A549 (cell line): ENCODE data around the gene DNAJC8. TPM values are rescaled to one million over a fixed set of nuclear protein-coding genes. Genes with fewer than 3 reads are reported as not detected.

ENCODE experiments used
- ATAC-seq, 2 experiments: fragments of 200-7000 bp in 1 of 2; fragments of >200 bp in 1 of 2; cut with Nextera tagmentation in 1 of 2; cut with Tn5 transposase in 1 of 2; 3 replicates each; pipeline versions ENCODE4 v1.8.0 to v1.9.1; 2018 to 2020; ENCODE audit warnings: mild to moderate bottlenecking in 1 of 2, moderate library complexity in 1 of 2
- CTCF ChIA-PET: fragments of 300-600 bp; sonication (Branson Sonifier 250); formaldehyde crosslinking; extraction: SDS; loops from one replicate; lab custom pipeline; 2021; ENCODE audit warnings: antibody characterized with exemption, inconsistent platforms; lab: Yijun Ruan, JAX
- POLR2A ChIA-PET: fragments of 350-600 bp; formaldehyde crosslinking; extraction: SDS; loops from one replicate; lab custom pipeline; 2021; ENCODE audit warnings: antibody characterized with exemption, inconsistent platforms; lab: Yijun Ruan, JAX
- DNase-seq, 2 experiments: peaks; one replicate each; pipeline versions ENCODE4 v3.0.0 to v3.0.0-alpha.2; 2011 to 2016; ENCODE audit warnings: low read depth in 1 of 2, low spot score in 1 of 2
- FAIRE-seq: peaks from 2 replicates; lab custom pipeline; 2011; peaks lifted over from hg19 to GRCh38; lab: Jason Lieb, UNC
- H3K27ac ChIP-seq, 2 experiments: fragments of >200 bp; sonication (Bioruptor Twin); formaldehyde crosslinking; 3 replicates each; pipeline ENCODE4 v1.5.1; 2016 to 2017
- H3K4me1 ChIP-seq: fragments of >200 bp; sonication (Bioruptor Twin); formaldehyde crosslinking; 3 replicates; pipeline ENCODE4 v1.6.1; 2016
- H3K4me2 ChIP-seq: fragments of >200 bp; sonication (Bioruptor Twin); formaldehyde crosslinking; 3 replicates; pipeline ENCODE4 v1.6.1; 2016
- H3K4me3 ChIP-seq: fragments of >200 bp; sonication (Bioruptor Twin); formaldehyde crosslinking; 3 replicates; pipeline ENCODE4 v1.5.1; 2016
- H3K9me3 ChIP-seq: fragments of >200 bp; sonication (Bioruptor Twin); formaldehyde crosslinking; 3 replicates; pipeline ENCODE4 v1.6.1; 2016
- CEBPB ChIP-seq, 2 experiments: fragments of >200 bp in 1 of 2; sonication (Bioruptor Twin) in 1 of 2; formaldehyde crosslinking in 1 of 2; IDR thresholded peaks; 2 replicates each; pipeline ENCODE4 v1.6.1; 2012 to 2016
- CHD2 ChIP-seq: fragments of 150-350 bp; IDR thresholded peaks from 2 replicates; pipeline ENCODE4 v1.6.1; 2014; ENCODE audit warnings: low read length; ENCODE audit not compliant: partially characterized antibody
- GATA3 ChIP-seq: IDR thresholded peaks from 2 replicates; pipeline ENCODE4 v1.6.1; 2012; ENCODE audit warnings: borderline replicate concordance
- HDAC2 ChIP-seq: fragments of 200-600 bp; sonication (generic); IDR thresholded peaks from 2 replicates; pipeline ENCODE4 v1.6.1; 2016
- HOXB5 ChIP-seq: fragments of 250-450 bp; sonication (Bioruptor Pico); IDR thresholded peaks from 2 replicates; pipeline ENCODE4 v1.5.0; 2020; ENCODE audit warnings: mild to moderate bottlenecking, moderate library complexity
- JUNB ChIP-seq: fragments of >200 bp; sonication (Bioruptor Twin); formaldehyde crosslinking; IDR thresholded peaks from 2 replicates; pipeline ENCODE4 v1.6.1; 2016
- KDM1A ChIP-seq: fragments of 200-600 bp; sonication (generic); IDR thresholded peaks from 2 replicates; pipeline ENCODE4 v1.6.1; 2016; ENCODE audit warnings: low read depth, mild to moderate bottlenecking
- MAFK ChIP-seq: fragments of 450-650 bp; IDR thresholded peaks from 2 replicates; pipeline ENCODE4 v1.6.1; 2014; ENCODE audit not compliant: partially characterized antibody
- MAX ChIP-seq: IDR thresholded peaks from 2 replicates; pipeline ENCODE4 v1.6.1; 2012
- NR3C1 ChIP-seq: fragments of >200 bp; sonication (Bioruptor Twin); formaldehyde crosslinking; IDR thresholded peaks from 3 replicates; pipeline ENCODE4 v1.6.1; 2017
- POLR2A ChIP-seq: IDR thresholded peaks from 2 replicates; pipeline ENCODE4 v1.6.1; 2012; ENCODE audit warnings: mild to moderate bottlenecking, low read length
- POLR2AphosphoS2 ChIP-seq: conservative IDR thresholded peaks from 2 replicates; pipeline ENCODE4 v1.6.1; 2012; ENCODE audit warnings: low read length, improper control_type of control experiment, inconsistent platforms
- RAD21 ChIP-seq, 2 experiments: fragments of >200 bp in 1 of 2; sonication (Bioruptor Twin) in 1 of 2; formaldehyde crosslinking in 1 of 2; IDR thresholded peaks in 1 of 2; conservative IDR thresholded peaks in 1 of 2; 2 replicates in 1 of 2; 3 replicates in 1 of 2; pipeline ENCODE4 v1.6.1; 2012 to 2018; ENCODE audit warnings: inconsistent platforms in 1 of 2
- TFCP2L1 ChIP-seq: fragments of 250-450 bp; sonication (Bioruptor Pico); IDR thresholded peaks from 2 replicates; pipeline ENCODE4 v1.5.0; 2021; ENCODE audit warnings: mild to moderate bottlenecking
- TP53 ChIP-seq: fragments of 250-450 bp; sonication (Bioruptor Pico); IDR thresholded peaks from 2 replicates; pipeline ENCODE4 v1.5.0; 2021; ENCODE audit warnings: mild to moderate bottlenecking, moderate library complexity
- ZC3H11A ChIP-seq: fragments of 450-650 bp; IDR thresholded peaks from 2 replicates; pipeline ENCODE4 v1.6.1; 2014; ENCODE audit warnings: antibody characterized with exemption, mild to moderate bottlenecking
- ZNF302 ChIP-seq: fragments of 250-450 bp; sonication (Bioruptor Pico); IDR thresholded peaks from 2 replicates; pipeline ENCODE4 v1.9.0; 2021; ENCODE audit warnings: inconsistent platforms, mild to moderate bottlenecking, moderate library complexity
- WGBS: methylation state at CpG from one replicate; pipeline ENCODE4 v1.1.6; 2017; ENCODE audit errors: missing lambda C conversion rate; 5-methylcytosine and 5-hydroxymethylcytosine counted together
- polyA plus RNA-seq, 4 experiments: library from polyadenylated mRNA; depleted of rRNA in 3 of 4; stranded (reverse); fragments of >200 nt; fragmentation: RNase III in 1 of 4; extraction: RNeasy Plus Mini Kit Qiagen cat#74134 plus additional on column Dnase treatment in 1 of 4; gene quantifications; 2 replicates in 3 of 4; 3 replicates in 1 of 4; pipeline ENCODE4 v1.2.3, GENCODE V29; 2011 to 2017

DNAJC8 gene
- polyA plus RNA-seq, 2 of the 4 experiments (the other 2 are of a cell fraction) = 87.3 to 93.7 TPM

DNA sequence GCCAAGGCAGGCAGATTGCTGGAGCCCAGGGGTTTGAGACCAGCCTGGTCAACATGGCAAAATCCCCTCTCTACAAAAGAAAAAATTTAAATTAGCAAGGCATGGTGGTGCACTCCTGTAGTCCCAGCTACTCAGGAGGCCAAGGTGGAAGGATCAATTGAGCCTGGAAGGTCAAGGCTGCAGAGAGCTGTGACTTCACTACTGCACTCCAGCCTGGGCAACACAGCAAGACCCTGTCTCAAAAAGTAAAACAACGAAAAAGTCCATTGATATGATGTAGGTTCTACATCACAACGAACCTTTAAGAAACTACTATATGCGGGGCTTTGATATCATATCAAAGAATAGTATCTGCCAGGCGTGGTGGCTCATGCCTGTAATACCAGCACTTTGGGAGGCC lies 77.2 kb downstream of the DNAJC8 start (continued):
- TF ChIP-seq TP53 (no peak), NR3C1 (no peak), CHD2 (no peak), HOXB5 (CRISPR knock-in tag) (no peak), HDAC2 (no peak), RAD21 (conservative IDR thresholded peaks at IDR 0.05 in 1 of 2, IDR thresholded peaks at IDR 0.05 in 1 of 2) (no peak), KDM1A (no peak), POLR2AphosphoS2 (no peak)

DNA sequence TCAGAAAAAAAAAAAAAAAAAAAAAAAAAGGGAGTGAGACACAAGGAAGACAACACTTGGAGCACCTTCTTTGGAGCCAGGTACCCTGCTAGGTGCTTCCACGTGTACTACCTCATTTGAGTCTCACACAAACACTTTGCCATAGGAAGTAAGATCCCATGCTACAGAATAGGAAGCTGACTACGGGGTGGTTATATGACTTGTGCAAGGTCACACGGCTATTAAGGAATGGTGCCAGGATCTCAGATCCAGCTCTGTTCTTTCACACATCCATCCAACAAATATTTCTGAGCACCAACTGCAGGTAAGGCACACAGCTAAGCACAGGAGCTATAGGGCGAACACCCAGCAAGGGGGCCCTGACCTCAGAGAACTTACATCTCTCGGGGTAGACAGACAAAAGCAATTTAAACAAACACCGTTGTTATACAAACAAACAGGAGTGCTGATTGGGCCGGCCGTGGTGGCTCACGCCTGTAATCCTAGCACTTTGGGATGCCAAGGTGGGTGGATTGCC lies 78.7 kb downstream of the DNAJC8 start:
- no peak overlapping the region for H3K4me2 ChIP-seq
- peak overlapping the region in 1 of 2 experiments; percentile 76; a peak in 4 of 6 replicates for H3K27ac ChIP-seq
- POLR2A ChIA-PET = no interaction called here
- H3K4me1 ChIP-seq = peaks cover 11% of the 10 kb centered on the region
- no peaks in the 10 kb centered on the region for H3K9me3 ChIP-seq
- CTCF ChIA-PET = interaction anchor here (0.6 to 2.5 kb wide), 5 partner anchors 10 to 78 kb away, joined by 4 to 10 read pairs (median 6); no protein-coding TSS in a partner anchor
- TF ChIP-seq ZC3H11A (no peak), CHD2 (no peak), MAX (no peak), MAFK (no peak), POLR2A (no peak), TFCP2L1 (no peak), CEBPB (IDR thresholded peaks at IDR 0.05) (no peak), GATA3 (no peak), ZNF302 (no peak), JUNB (no peak)
- TF ChIP-seq, all 56 proteins: peak for 0
- FAIRE-seq (no peak), DNase-seq (no peak), ATAC-seq (no peak)
- H3K4me3 ChIP-seq = no peak overlapping the region
- 80% methylated on average over 9 of the region's 9 CpGs for WGBS

Other genes starting within 250 kb of the DNAJC8 start
- gene EYA3, start 144.4 kb downstream of the DNAJC8 start, polyA plus RNA-seq (2011; rRNA removed) = 9.3 and 11.7 TPM in 2 replicates
- gene EYA3, start 144.4 kb downstream of the DNAJC8 start, polyA plus RNA-seq (2017; fragmentation: RNase III; extraction: RNeasy Plus Mini Kit Qiagen cat#74134 plus additional on column Dnase treatment) = 5.3 to 6.2 TPM (median 5.7 TPM) in 3 replicates
- 0.58 and 0.83 TPM in 2 replicates for gene PTAFR, start 56.3 kb downstream of the DNAJC8 start, polyA plus RNA-seq (2011; rRNA removed)
- 0.17 to 0.24 TPM (median 0.17 TPM) in 3 replicates for gene PTAFR, start 56.3 kb downstream of the DNAJC8 start, polyA plus RNA-seq (2017; fragmentation: RNase III; extraction: RNeasy Plus Mini Kit Qiagen cat#74134 plus additional on column Dnase treatment)
- gene ATP5IF1, start 3.1 kb upstream of the DNAJC8 start, polyA plus RNA-seq (2011; rRNA removed) = 102 and 178 TPM in 2 replicates
- 229 to 240 TPM (median 234 TPM) in 3 replicates for gene ATP5IF1, start 3.1 kb upstream of the DNAJC8 start, polyA plus RNA-seq (2017; fragmentation: RNase III; extraction: RNeasy Plus Mini Kit Qiagen cat#74134 plus additional on column Dnase treatment)
- 16.6 and 16.7 TPM in 2 replicates for gene SESN2, start 26.5 kb upstream of the DNAJC8 start, polyA plus RNA-seq (2011; rRNA removed)
- 5.2 to 5.6 TPM (median 5.6 TPM) in 3 replicates for gene SESN2, start 26.5 kb upstream of the DNAJC8 start, polyA plus RNA-seq (2017; fragmentation: RNase III; extraction: RNeasy Plus Mini Kit Qiagen cat#74134 plus additional on column Dnase treatment)
- 20.3 and 22.2 TPM in 2 replicates for gene MED18, start 96.0 kb upstream of the DNAJC8 start, polyA plus RNA-seq (2011; rRNA removed)
- gene MED18, start 96.0 kb upstream of the DNAJC8 start, polyA plus RNA-seq (2017; fragmentation: RNase III; extraction: RNeasy Plus Mini Kit Qiagen cat#74134 plus additional on column Dnase treatment) = 13.7 to 15.4 TPM (median 14.5 TPM) in 3 replicates
- gene PHACTR4, start 136.7 kb upstream of the DNAJC8 start, polyA plus RNA-seq (2011; rRNA removed) = 17.4 and 32.1 TPM in 2 replicates
- 25.0 to 25.4 TPM (median 25.1 TPM) in 3 replicates for gene PHACTR4, start 136.7 kb upstream of the DNAJC8 start, polyA plus RNA-seq (2017; fragmentation: RNase III; extraction: RNeasy Plus Mini Kit Qiagen cat#74134 plus additional on column Dnase treatment)